HG02973 (cell line): ENCODE data around the gene ACP4.
"Not testable (repeated sequence)": the region's sequence is repeated elsewhere in the genome, so short reads cannot be mapped to it uniquely, and the experiment has no call there.

Experiments used
- ATAC-seq: cut with Tn5 transposase; IDR thresholded peaks from one replicate; pipeline ENCODE4 v1.9.1; 2021; ENCODE audit warnings: moderate library complexity; ENCODE audit not compliant: unreplicated experiment

Gene ACP4

DNA sequence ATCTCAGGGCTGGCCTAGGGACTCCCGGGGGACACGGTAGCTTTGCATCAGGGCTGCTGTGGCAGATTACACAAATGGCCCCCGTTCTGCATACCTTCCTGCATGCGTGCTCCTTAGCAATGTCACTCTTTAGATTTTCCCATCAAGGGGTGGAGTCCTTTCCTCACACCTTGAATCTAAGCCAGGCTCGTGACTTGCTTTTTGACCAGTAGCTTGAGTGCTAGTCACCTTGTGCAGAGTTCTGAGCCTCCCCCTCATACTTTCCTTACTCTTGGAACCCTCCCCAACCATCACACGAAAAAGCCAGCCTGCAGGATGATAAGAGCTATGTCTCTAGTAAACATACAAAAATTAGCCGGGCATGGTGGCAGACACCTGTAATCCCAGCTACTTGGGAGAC, 16.8 kb upstream of the ACP4 start:
- not testable (repeated sequence) for ATAC-seq

DNA sequence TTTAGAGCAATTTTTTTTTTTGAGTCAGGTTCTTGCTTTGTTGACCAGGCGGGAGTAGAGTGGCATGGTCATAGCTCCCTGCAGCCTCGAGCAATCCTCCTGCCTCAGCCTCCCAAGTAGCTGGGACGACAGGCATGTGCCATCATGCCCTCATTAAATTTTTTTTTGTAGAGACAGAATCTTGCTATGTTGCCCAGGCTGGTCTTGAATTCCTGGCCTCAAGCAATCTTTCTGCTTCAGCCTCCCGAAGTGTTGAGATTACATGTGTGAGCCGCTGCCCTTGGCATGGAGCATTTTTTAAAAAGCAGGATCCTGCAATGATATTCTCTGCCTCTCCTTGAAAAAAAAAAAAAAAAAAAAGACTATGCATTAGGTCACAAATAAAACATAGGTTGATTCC, 14.1 kb upstream of the ACP4 start:
- no peak for ATAC-seq

DNA sequence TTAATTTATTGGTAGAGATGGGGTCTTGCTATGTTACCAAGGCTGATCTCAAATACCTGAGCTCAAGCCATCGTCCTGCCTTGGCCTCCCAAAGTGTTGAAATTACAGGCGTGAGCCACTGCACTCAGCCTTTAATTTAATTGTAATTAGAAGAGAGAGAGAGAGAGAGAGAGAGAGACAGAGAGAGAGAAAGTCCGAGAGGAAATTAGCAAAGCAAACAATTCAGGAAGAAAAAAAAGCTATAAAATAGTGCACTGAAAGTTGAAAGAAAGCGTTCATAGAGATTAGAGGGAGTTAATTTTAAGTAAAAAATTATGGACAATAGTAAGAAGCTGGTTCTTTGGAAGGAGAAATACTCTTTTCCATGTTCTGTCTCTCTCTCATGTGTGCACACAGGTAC, 13.0 kb upstream of the ACP4 start:
- ATAC-seq, result no peak

DNA sequence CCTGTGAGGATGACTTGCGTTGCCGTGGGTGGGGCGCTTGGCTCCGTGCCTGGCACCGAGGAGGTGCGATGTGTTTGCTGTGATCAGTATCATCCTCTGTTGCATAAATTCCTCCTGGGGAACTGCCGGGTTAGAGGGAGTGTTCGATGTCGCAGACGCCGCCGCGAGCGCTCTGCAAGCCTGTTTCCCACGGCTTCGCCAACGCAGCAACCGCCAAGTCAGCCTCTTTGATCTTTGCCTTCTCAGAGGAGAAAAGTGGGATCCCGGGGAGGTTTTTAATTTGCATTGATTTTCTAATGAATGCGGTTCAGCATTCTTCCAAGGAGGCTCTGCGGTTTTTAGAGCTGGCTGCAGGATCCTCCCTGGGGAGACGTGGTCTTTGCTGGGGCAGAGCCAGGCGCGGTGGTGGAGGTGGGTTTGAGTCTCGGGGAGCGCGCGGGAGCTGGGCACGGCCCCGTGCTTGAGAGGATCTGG, 12.3 kb upstream of the ACP4 start:
- no peak for ATAC-seq

DNA sequence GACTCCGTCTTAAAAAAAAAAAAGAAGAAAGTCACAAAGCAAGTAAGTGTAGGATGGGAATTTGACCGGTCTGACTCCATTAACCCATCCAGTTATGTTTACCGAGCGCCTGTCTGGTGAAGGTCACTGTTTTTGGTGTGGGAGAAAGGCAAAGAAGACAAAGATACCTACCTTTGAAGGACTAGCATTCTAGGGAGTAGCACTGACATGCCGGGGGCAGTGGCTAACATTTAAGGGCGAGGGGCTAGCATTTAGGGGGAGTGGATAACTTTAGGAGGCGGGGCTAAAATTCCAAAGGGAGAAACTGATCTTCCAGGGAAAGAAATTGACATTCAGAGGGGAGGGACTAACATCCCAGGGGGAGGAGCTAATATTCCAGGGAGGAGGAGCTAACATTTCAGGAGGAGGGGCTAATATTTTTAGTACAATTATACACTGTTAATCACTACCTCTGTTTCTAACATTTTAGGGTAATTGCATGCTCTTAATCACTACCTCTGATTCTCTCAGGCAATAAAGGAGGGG, 11.2 kb upstream of the ACP4 start:
- ATAC-seq, result no peak

DNA sequence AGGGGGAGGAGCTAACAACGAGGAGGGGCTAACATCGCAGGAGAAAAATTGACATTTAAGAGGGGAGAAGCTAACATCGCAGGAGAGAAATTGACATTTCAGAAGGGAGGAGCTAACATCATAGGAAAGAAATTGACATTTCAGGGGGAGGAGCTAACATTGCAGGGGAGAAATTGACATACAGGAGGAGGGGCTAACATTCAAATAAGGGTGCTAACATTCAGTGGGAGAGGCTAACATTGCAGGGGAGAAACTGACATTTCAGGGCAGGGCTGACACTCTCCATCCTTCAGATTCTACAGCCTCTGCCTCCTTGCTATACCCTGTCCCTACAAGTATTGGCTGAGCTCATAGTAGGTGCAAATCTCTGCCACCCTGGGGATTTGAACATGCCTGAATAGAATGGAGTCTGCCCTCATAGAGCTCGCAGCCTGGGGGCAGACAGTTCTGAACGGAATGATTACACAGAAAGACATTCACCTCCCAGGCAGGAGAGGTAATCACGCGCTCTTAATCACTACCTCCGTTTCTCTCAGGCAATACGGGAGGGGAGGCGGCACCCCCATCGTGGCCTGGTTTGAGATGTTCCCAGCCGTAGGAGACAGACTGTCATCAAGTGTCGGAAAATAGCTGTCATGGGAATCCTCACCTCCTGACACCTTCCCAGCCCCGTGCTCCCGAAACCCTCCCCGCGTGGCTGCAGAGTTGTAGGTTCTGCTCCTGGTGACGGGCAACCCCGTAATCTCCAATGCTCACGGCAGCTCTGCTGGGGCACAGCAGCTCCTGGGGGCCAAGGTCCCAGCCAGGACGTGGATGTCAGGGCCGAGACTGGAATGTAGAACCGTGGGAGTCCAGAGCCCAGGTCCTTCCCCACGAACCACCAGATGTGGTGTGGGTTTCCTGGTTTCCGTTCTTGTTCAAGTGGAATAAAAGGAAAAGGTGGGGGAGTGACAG, 10.4 kb upstream of the ACP4 start:
- no peak for ATAC-seq

DNA sequence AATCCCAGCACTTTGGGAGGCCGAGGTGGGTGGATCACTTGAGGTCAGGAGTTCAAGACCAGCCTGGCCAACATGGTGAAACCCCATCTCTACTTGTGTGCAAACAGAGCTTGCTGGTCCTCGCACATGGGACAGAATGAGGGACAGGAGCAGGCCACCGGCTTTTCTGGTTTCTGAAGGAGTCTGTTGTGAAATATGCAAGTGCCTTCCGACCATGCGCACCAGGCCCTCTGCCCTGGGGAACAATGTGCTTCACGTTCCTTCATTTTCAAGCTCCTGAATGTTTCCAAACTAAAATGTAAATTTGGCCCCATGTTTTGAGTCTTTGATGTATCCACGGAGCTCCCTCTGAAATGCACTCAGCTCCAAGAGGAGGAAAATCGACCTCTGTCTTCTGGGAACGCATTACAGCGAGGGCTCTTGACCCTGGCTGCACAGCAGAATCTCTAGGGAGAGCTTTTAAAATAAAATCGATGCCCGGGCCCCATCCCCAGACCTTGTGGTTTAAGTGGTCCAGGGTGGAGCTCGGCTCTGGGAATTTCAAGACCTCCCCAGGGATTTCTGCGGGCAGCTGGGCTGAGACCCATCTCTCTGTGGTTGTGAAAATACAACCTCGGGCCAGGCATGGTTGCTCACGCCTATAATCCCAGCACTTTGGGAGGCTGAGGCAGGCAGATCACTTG, 9.3 kb upstream of the ACP4 start:
- no peak for ATAC-seq

DNA sequence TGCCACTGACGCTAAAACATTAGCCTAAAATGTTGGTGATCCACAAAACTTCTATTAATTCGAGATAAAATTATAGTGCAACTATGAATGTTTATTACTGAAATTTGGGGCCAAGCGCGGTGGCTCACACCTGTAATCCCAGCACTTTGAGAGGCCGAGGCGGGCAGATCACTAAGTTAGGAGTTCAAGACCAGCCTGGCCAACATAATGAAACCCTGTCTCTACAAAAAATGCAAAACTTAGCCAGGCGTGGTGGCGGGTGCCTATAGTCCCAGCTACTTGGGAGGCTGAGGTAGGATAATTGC, 6.4 kb upstream of the ACP4 start:
- ATAC-seq, result not testable (repeated sequence)

DNA sequence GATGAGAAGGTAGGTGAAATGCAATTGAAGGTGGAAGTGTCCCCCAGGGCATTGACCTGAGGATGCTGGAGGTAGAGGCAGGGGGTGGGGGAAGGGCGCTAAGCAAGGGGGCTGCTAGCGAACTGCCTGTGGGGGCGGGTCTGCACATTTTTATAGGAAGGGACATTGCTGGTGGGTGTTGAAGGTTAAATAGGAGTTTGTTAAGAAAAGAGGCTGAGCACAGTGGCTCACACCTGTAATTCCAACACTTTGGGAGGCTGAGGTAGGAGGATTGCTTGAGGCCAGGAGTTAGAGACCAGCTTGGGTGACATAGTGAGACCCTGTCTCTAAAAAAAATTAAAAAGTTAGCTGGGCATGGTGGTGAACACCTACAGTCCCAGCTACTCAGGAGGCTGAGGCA, 5.5 kb upstream of the ACP4 start:
- ATAC-seq, result no peak

DNA sequence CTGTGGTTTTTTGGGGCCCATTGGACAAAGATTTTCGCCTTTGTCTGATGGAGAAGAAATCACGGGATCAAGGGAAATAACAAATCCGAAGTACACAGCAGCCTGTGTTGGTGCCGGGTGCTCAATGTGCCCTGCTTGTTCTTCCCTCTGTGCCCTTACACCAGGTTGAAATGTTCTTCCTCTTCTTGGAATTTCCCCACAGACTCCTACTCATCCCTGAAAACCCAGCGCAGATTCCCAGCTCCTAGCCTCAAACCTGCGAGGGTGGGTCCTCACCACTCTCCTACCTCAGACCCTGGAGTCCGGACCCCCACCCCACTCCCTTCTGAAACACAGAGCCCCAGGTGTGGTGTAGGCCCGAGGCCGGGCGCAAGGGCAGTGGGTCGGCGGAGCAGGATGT, 4.9 kb upstream of the ACP4 start:
- ATAC-seq, result no peak

DNA sequence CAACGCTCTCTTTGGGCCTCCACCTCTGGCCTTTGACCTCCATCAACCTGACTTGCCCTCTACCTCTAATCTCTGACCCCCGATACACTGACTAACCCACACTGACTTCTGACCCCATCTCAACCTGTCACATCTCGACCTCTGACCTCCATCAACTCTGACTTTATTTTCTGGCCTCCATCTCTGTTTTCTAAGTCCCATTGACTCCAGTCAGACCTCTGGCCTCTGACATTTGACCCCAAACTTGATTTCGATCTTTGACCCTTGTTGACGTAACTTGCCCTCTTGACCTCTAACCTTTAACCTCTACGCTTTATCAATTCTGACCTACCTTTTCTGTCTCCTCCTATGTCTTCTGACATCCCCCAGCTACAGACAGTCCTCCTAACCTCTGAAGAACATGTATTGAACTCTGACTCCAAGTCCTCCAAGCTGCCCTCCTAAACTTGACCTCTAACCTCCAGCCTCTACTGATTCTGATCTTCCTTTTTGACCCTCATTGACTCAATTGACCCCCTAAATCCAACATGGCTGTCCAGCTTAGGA, 780 bp downstream of the ACP4 start:
- no peak for ATAC-seq

DNA sequence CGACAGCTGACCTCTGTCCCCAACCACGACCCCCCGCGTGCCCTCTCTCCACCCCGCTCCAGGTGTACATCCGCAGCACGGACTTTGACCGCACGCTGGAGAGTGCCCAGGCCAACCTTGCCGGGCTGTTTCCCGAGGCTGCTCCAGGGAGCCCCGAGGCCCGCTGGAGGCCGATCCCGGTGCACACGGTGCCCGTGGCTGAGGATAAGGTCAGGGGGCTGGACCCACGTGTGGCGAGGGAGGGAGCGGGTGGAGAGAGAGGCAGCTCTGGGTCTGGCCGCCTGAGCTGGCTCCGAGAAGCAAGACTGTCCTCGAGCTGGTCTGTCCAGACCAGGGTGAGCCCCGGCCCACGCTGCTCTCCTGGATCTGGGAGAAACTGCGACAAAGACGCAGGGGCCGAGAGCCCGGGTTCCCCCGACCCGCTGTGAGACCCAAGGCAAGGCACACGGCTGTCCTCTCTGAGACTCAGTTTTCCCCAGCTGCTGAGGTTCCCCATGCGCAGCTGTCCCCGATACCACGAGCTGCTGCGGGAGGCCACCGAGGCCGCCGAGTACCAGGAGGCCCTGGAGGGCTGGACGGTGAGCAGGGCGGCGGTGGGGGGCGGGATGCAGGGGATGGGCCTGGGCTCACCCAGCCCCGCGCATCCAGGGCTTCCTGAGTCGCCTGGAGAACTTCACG, 1.5 kb downstream of the ACP4 start:
- ATAC-seq, result no peak

DNA sequence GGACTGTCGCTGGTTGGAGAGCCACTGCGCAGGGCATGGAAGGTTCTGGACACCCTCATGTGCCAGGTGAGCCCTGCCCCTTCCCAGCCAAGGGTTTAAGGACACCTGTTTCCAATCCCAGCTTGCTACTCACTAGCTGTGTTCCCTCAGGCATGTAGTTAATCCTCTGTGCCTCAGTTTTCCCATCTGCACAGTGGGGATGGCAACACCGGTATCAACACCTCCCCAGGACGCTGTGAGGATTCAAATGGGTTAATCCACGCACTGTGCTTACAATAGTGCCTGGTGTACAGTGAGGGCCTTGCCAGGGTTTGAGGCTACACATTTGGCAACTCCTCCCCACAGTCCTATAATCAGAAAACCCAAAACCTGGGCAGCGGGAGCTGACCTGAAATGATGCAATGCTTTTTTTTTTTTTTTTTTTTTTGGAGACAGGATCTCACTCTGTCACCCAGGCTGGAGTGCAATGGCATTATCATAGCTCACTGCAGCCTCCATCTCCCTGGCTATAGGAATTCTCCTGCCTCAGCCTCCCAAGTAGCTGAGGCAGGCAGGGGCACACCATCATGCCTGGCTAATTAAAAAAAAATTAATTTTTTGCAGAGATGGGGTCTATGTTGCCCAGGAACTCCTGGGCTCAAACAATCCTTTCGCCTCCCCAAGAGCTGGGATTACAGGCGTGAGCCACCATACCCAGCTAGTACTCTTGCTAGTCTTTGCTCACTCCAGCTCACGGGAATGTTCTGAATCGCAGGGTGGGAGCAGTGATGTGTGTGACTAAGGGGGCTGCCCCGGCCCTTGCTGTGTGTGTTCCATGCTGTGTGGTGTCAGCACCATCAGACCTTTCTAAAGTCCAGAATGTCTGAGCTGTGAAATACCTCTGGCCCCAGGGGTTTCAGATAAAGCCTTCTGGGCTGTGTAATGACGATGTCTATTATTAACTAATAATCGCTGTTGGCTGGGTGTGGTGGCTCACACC, 2.3 kb downstream of the ACP4 start:
- ATAC-seq, result no peak

DNA sequence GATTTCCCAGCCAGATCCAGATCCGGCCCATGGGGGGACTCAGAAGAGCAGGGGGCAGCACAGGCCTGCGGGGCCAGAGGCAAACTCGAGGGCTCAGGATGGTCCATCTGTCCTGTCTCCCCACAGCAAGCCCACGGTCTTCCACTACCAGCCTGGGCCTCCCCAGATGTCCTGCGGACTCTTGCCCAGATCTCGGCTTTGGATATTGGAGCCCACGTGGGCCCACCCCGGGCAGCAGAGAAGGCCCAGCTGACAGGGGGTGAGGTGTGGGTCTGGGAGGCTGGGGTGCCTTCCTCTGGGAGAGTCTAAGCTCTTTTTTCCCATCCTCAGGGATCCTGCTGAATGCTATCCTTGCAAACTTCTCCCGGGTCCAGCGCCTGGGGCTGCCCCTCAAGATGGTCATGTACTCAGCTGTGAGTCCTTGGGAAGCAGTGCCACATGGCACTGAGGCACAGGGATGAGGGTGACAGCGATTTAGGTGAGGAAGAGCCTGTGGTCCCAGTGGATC, 3.4 kb downstream of the ACP4 start:
- ATAC-seq, result no peak

DNA sequence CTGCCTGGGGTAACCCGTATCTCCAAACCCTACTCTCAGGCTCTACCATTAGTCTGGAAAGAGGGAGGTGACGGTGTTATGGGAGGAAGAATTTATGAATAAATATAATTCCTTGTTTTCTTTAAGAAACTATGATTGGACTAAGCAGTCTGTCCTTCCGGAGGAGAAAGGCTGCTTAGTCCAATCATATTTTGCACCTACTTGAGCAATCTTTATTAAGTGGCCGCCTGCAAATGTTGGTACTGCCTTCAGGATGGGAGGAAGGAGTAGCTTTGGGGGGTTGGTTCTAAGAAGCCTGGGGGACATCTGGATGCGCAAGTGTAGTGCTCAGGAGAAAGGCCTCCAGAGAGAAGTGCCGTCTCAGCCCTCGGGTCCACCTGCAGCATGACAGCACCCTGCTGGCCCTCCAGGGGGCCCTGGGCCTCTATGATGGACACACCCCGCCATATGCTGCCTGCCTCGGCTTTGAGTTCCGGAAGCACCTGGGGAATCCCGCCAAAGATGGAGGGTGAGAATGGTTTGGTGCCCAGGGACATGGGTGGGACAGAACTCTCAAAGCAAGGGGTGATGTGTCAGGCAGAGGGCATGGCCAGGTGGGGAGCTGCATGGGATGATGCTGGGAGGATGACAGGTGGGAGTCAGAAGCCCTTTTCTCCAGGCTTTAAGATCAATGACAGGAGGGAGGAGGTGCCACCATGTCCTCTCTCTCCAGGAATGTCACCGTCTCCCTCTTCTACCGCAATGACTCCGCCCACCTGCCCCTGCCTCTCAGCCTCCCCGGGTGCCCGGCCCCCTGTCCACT, 4.1 kb downstream of the ACP4 start:
- ATAC-seq, result no peak

DNA sequence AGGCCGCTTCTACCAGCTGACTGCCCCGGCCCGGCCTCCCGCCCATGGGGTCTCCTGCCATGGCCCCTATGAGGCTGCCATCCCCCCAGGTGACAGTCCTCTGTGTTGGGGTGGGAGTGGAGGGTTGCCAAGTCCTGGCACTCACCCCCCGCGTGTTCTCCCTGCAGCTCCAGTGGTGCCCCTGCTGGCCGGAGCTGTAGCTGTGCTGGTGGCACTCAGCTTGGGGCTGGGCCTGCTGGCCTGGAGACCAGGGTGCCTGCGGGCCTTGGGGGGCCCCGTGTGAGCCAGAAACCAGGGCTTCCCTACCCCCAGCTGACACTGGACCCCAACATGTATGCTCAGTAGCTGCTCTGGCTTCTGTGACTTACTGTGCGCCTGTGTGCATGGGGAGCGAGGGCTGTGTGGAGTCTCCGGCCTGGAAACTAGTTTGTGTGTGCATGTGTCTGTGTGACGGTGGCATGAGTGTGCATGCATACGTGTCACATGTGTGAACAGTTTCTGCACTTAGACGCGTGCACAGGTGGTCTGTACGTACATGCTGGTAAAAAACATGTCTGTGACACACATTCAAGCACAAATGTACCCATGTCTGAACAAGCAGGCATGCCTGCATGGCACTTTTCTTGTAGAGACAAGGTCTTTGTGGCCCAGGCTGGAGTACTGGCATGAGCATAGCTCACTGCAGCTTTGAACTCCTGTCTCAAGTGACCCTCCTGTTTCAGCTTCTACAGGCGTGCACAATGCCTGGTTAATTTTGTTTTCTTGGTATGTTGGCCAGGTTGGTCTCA, 4.9 kb downstream of the ACP4 start:
- no peak for ATAC-seq

DNA sequence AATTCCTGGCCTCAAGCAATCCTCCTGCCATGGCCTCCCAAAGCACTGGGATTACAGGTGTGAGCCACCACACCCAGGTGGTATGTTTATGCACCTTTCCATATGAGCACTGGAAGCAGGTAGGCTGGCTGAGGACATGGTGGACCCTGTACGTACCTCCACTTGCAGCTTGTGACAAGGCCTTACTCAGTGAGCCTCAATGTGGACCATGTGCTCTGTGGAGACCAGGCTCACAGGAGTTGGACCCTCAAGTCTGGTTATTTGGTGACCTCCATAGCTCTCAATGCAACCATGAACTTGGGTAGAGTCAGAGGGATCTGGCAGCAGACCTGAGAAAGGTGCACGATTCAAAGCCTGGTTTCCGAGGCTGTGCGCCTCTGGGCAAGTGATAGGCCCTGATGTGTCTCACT, 5.5 kb downstream of the ACP4 start:
- no peak for ATAC-seq

DNA sequence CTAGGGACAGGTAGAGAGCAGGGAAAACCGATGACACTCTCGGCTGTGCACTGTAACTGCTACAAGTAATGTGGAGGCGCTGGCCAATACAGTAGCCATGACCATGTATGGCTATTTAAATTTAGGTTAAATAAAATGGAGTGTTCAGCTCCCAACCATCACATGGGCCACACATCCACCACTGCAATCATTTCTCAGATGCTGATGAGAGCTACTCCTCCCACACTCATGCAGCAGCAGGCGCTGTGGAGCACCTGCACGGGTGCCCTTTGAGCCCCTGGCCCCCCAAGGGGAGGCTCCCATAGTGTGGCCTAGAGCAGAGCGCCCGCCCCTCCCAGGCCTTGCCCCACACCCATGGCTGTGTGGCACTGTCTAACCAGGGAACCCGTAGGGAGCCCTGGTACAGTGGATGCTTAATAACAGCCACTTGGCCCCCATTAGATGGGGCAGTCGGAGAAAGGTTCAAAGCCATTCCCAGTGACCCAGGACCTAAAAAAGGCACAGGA, 6.0 kb downstream of the ACP4 start:
- no peak for ATAC-seq
